ENCODE data around the gene ERBIN.

The ERBIN gene

DNA sequence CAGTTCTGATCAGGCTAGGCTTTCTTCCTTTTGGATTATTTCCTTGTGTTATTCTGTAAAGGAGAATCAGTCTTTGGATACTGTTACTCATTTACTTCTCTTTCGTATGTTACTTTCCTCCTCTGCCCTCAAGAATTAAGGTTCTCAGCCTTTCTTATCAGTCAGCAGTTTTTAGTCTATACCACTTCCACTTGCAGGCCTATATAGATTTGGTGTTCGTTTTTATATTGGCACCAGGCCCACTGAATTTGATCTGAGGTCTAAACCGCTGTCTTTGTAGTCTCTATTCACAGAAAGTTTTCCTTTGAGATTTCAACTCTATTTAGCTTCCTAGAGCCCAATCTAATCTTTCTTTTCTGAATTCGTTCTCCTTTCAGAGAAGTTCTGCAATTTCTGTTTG, 62.8 kb downstream of the ERBIN start:
- no peaks in the 10 kb centered on the region for H3K27me3 ChIP-seq (ENCODE audit: insufficient read depth, low read depth)
- TF ChIP-seq, protein P1, sequence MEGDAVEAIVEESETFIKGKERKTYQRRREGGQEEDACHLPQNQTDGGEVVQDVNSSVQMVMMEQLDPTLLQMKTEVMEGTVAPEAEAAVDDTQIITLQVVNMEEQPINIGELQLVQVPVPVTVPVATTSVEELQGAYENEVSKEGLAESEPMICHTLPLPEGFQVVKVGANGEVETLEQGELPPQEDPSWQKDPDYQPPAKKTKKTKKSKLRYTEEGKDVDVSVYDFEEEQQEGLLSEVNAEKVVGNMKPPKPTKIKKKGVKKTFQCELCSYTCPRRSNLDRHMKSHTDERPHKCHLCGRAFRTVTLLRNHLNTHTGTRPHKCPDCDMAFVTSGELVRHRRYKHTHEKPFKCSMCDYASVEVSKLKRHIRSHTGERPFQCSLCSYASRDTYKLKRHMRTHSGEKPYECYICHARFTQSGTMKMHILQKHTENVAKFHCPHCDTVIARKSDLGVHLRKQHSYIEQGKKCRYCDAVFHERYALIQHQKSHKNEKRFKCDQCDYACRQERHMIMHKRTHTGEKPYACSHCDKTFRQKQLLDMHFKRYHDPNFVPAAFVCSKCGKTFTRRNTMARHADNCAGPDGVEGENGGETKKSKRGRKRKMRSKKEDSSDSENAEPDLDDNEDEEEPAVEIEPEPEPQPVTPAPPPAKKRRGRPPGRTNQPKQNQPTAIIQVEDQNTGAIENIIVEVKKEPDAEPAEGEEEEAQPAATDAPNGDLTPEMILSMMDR (conservative IDR thresholded peaks at IDR 0.05; ENCODE audit: low read depth, low read length): no peak
- H4K20me1 ChIP-seq (ENCODE audit: insufficient read depth): no peaks in the 10 kb centered on the region
- H3K4me3 ChIP-seq (IDR thresholded peaks at IDR 0.05; ENCODE audit: insufficient read depth, low read depth, low read length): no peak overlapping the region
- no peak overlapping the region for H3K27ac ChIP-seq
- H3K4me2 ChIP-seq: no peak overlapping the region
- H2AFZ ChIP-seq (ENCODE audit: low read depth): no peak overlapping the region
- peaks cover 6% of the 10 kb centered on the region for H3K4me1 ChIP-seq (ENCODE audit: low read depth, poor library complexity, severe bottlenecking)
- 0 out of 2 replicates have a peak, but pooled peaks cover 4% of the 10 kb centered on the region for H3K36me3 ChIP-seq (ENCODE audit: insufficient read depth)
- H3K79me2 ChIP-seq (ENCODE audit: insufficient read depth, low read depth): peaks cover 41% of the 10 kb centered on the region
- H3K9ac ChIP-seq: no peak overlapping the region

DNA sequence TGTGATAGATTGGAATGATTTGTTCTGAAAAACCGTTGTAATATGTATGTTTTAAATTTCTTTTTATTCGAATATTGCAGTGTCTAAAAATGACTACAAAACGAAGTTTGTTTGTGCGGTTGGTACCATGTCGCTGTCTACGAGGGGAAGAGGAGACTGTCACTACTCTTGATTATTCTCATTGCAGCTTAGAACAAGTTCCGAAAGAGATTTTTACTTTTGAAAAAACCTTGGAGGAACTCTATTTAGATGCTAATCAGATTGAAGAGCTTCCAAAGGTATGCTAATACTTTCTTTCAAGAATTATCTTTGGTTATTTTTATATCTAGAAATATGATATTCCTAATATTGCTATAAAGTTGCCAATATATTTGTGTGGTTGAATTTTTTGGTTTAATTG, 66.3 kb downstream of the ERBIN start:
- Histone ChIP-seq H3K9ac (no peak overlapping the region), H3K27ac (no peak overlapping the region), H3K4me1 (ENCODE audit: low read depth, poor library complexity, severe bottlenecking) (no peaks in the 10 kb centered on the region), H3K4me3 (IDR thresholded peaks at IDR 0.05; ENCODE audit: insufficient read depth, low read depth, low read length) (no peak overlapping the region), H2AFZ (ENCODE audit: low read depth) (no peak overlapping the region), H3K79me2 (ENCODE audit: insufficient read depth, low read depth) (peaks cover 17% of the 10 kb centered on the region; the same call in 1 of the 2 replicates), H4K20me1 (ENCODE audit: insufficient read depth) (no peaks in the 10 kb centered on the region), H3K4me2 (no peak overlapping the region), H3K27me3 (ENCODE audit: insufficient read depth, low read depth) (no peaks in the 10 kb centered on the region), H3K36me3 (ENCODE audit: insufficient read depth) (0 out of 2 replicates have a peak, but pooled peaks cover 4% of the 10 kb centered on the region)
- TF ChIP-seq, protein P1 (conservative IDR thresholded peaks at IDR 0.05; ENCODE audit: low read depth, low read length): no peak

GRCh38 chr5:65994117-65994786, 67.9 kb downstream of the ERBIN start:
- no peak overlapping the region for H3K4me3 ChIP-seq (IDR thresholded peaks at IDR 0.05; ENCODE audit: insufficient read depth, low read depth, low read length)
- TF ChIP-seq, protein P1 (conservative IDR thresholded peaks at IDR 0.05; ENCODE audit: low read depth, low read length): no peak

GRCh38 chr5:65999061-65999723, 72.8 kb downstream of the ERBIN start:
- Histone ChIP-seq H3K36me3 (ENCODE audit: insufficient read depth) (no peaks in the 10 kb centered on the region), H3K27ac (no peak overlapping the region), H3K79me2 (ENCODE audit: insufficient read depth, low read depth) (peaks cover 22% of the 10 kb centered on the region; the same call in 1 of the 2 replicates), H2AFZ (ENCODE audit: low read depth) (no peak overlapping the region), H3K4me1 (ENCODE audit: low read depth, poor library complexity, severe bottlenecking) (peaks cover 33% of the 10 kb centered on the region), H3K9ac (no peak overlapping the region), H3K4me2 (no peak overlapping the region), H3K27me3 (ENCODE audit: insufficient read depth, low read depth) (no peaks in the 10 kb centered on the region), H3K4me3 (IDR thresholded peaks at IDR 0.05; ENCODE audit: insufficient read depth, low read depth, low read length) (no peak overlapping the region), H4K20me1 (ENCODE audit: insufficient read depth) (peaks cover 4% of the 10 kb centered on the region)
- TF ChIP-seq, protein P1 (conservative IDR thresholded peaks at IDR 0.05; ENCODE audit: low read depth, low read length): no peak

More at GRCh38 chr5:65994117-65994786, 67.9 kb downstream of the ERBIN start:
- Histone ChIP-seq H4K20me1 (ENCODE audit: insufficient read depth) (no peaks in the 10 kb centered on the region), H3K79me2 (ENCODE audit: insufficient read depth, low read depth) (peaks cover 9% of the 10 kb centered on the region; the same call in 1 of the 2 replicates), H3K27ac (no peak overlapping the region), H3K27me3 (ENCODE audit: insufficient read depth, low read depth) (no peaks in the 10 kb centered on the region), H3K4me2 (no peak overlapping the region), H2AFZ (ENCODE audit: low read depth) (no peak overlapping the region), H3K9ac (no peak overlapping the region), H3K4me1 (ENCODE audit: low read depth, poor library complexity, severe bottlenecking) (no peaks in the 10 kb centered on the region), H3K36me3 (ENCODE audit: insufficient read depth) (0 out of 2 replicates have a peak, but pooled peaks cover 4% of the 10 kb centered on the region)
